ENCODE measurements around the gene BCAS3.

GRCh38 chr17:61422116-61422799 lies 744.6 kb downstream of the BCAS3 start:
- TF ChIP-seq CTCF (IDR thresholded peaks at IDR 0.05) (no peak), EZH2 (IDR thresholded peaks at IDR 0.05; ENCODE audit: borderline replicate concordance, insufficient read depth, low read depth, low read length, poor library complexity, severe bottlenecking) (no peak)
